ENCODE measurements around the gene CYB561. TPM values are rescaled to one million over a fixed set of nuclear protein-coding genes. Genes with fewer than 3 reads are reported as not detected.

Gene CYB561
- total and polyA plus RNA-seq, 7 donors: 1.5 to 4.2 (median 2.9) TPM

- Histone ChIP-seq H3K36me3 (ENCODE audit: insufficient read depth in 1 of 2, low read depth in 1 of 2) (no peaks in the 10 kb centered on the region), H3K27me3 (ENCODE audit: insufficient read depth in 3 of 3, low read length in 2 of 3) (no peaks in the 10 kb centered on the region), H3K4me1 (peaks cover 5% of the 10 kb centered on the region), H3K27ac (no peak overlapping the region), H3K9me3 (no peaks in the 10 kb centered on the region), H3K4me3 (no peak overlapping the region)
- DNase-seq: no peak
- TF ChIP-seq, protein P1, sequence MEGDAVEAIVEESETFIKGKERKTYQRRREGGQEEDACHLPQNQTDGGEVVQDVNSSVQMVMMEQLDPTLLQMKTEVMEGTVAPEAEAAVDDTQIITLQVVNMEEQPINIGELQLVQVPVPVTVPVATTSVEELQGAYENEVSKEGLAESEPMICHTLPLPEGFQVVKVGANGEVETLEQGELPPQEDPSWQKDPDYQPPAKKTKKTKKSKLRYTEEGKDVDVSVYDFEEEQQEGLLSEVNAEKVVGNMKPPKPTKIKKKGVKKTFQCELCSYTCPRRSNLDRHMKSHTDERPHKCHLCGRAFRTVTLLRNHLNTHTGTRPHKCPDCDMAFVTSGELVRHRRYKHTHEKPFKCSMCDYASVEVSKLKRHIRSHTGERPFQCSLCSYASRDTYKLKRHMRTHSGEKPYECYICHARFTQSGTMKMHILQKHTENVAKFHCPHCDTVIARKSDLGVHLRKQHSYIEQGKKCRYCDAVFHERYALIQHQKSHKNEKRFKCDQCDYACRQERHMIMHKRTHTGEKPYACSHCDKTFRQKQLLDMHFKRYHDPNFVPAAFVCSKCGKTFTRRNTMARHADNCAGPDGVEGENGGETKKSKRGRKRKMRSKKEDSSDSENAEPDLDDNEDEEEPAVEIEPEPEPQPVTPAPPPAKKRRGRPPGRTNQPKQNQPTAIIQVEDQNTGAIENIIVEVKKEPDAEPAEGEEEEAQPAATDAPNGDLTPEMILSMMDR (IDR thresholded peaks at IDR 0.05): no peak
- 82 to 86% (median 83%) methylated on average over 11 of the region's 11 CpGs for WGBS, 3 donors
- no peak for ATAC-seq
- intact Hi-C loops (cut with DNase I): no loop called here
These were observed 15.9 kb downstream of the CYB561 start for GRCh38 chr17:63430223-63430622.

DNA sequence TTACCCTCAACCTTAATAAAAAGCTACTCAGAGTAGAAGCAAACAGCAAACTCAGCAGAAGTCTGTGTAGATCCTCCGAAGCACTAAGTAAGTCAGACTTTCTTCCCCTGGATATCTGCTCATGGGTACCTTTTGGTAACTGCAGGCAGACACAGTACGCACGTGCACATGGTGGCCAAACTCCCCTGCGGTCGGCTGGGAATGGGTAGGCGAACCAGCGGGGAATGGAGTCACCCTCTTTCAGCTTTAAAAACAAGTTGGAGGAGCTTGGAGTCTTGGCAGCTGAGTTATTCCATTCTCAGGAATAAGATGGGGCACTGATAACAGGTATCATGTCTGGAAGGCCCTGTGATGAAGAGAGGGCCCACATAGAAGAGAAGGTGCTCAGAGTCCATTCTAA lies 16.3 kb downstream of the CYB561 start:
- no peak overlapping the region for H3K4me3 ChIP-seq
- H3K4me1 ChIP-seq: peaks cover under 1% of the 10 kb centered on the region
- DNase-seq: no peak
- H3K36me3 ChIP-seq (ENCODE audit: insufficient read depth in 1 of 2, low read depth in 1 of 2): no peaks in the 10 kb centered on the region
- no peak for ATAC-seq
- no peaks in the 10 kb centered on the region for H3K27me3 ChIP-seq (ENCODE audit: insufficient read depth in 3 of 3, low read length in 2 of 3)
- 86 to 93% (median 91%) methylated on average over 7 of the region's 7 CpGs for WGBS, 3 donors
- H3K27ac ChIP-seq: no peak overlapping the region
- intact Hi-C loops (cut with DNase I): loop anchor here in 1 of 2 donors (5.0 kb wide), 1 partner anchor 48 kb away; the partner anchor contains the start of gene ACE
- no peaks in the 10 kb centered on the region for H3K9me3 ChIP-seq
- TF ChIP-seq, protein P1 (IDR thresholded peaks at IDR 0.05): no peak

GRCh38 chr17:63426917-63427308 lies 19.2 kb downstream of the CYB561 start:
- DNase-seq (no peak), ATAC-seq (no peak)
- Histone ChIP-seq H3K36me3 (ENCODE audit: insufficient read depth in 1 of 2, low read depth in 1 of 2) (no peaks in the 10 kb centered on the region), H3K27ac (no peak overlapping the region), H3K9me3 (no peaks in the 10 kb centered on the region), H3K4me3 (no peak overlapping the region), H3K27me3 (ENCODE audit: insufficient read depth in 3 of 3, low read length in 2 of 3) (no peaks in the 10 kb centered on the region), H3K4me1 (no peaks in the 10 kb centered on the region)
- TF ChIP-seq, protein P1 (IDR thresholded peaks at IDR 0.05): no peak
- intact Hi-C loops (cut with DNase I): loop anchor here in 1 of 2 donors (5.0 kb wide), 1 partner anchor 50 kb away; the partner anchor contains the start of gene ACE
- WGBS, 3 donors: 72 to 77% (median 72%) methylated on average over 2 of the region's 2 CpGs

- no peaks in the 10 kb centered on the region for H3K27me3 ChIP-seq (ENCODE audit: insufficient read depth in 3 of 3, low read length in 2 of 3)
- intact Hi-C loops (cut with DNase I): loop anchor here in 1 of 2 donors (5.0 kb wide), 1 partner anchor 51 kb away; the partner anchor contains the start of gene ACE
- H3K4me1 ChIP-seq: no peaks in the 10 kb centered on the region
- WGBS, 3 donors: 84 to 85% (median 84%) methylated on average over 22 of the region's 22 CpGs
- no peaks in the 10 kb centered on the region for H3K36me3 ChIP-seq (ENCODE audit: insufficient read depth in 1 of 2, low read depth in 1 of 2)
- no peak overlapping the region for H3K4me3 ChIP-seq
- no peak overlapping the region for H3K27ac ChIP-seq
- ATAC-seq (peak in 1 of 4 donors; percentile 11), DNase-seq (no peak)
- TF ChIP-seq, protein P1 (IDR thresholded peaks at IDR 0.05): no peak
- H3K9me3 ChIP-seq: no peaks in the 10 kb centered on the region
These were observed 19.8 kb downstream of the CYB561 start for GRCh38 chr17:63426041-63426916.

Measured in psoas muscle (tissue), 8 donors.